BLaER1 treated with 17β-estradiol and CSF1 and Interleukin-3, amounts not matched to agents 10 nM and 100 nM (cell line): ENCODE measurements around the gene DNAJC22.
"Not testable (repeated sequence)": the region's sequence is repeated elsewhere in the genome, so short reads cannot be mapped to it uniquely, and the experiment has no call there.

Source experiments
- H3K27ac ChIP-seq, 11 experiments: shearing (Covaris generic); formaldehyde crosslinking; 2 replicates each; pipeline ENCODE4 v1.8.1; 2022
- H3K27me3 ChIP-seq, 11 experiments: shearing (Covaris generic); formaldehyde crosslinking; 2 replicates each; pipeline ENCODE4 v1.8.1; 2022
- H3K36me3 ChIP-seq, 11 experiments: shearing (Covaris generic); formaldehyde crosslinking; 2 replicates each; pipeline ENCODE4 v1.8.1; 2022
- H3K4me1 ChIP-seq, 10 experiments: shearing (Covaris generic); formaldehyde crosslinking; 2 replicates each; pipeline ENCODE4 v1.8.1; 2022
- H3K4me2 ChIP-seq, 11 experiments: shearing (Covaris generic); formaldehyde crosslinking; 2 replicates each; pipeline ENCODE4 v1.8.1; 2022
- H3K4me3 ChIP-seq, 10 experiments: shearing (Covaris generic); formaldehyde crosslinking; 2 replicates each; pipeline ENCODE4 v1.8.1; 2022
- H3K9ac ChIP-seq, 11 experiments: shearing (Covaris generic); formaldehyde crosslinking; 2 replicates each; pipeline ENCODE4 v1.8.1; 2022
- H3K9me3 ChIP-seq, 11 experiments: shearing (Covaris generic); formaldehyde crosslinking; replicated peaks in 1 of 11; 2 replicates each; pipeline ENCODE4 v1.8.1; 2022
- H4K20me1 ChIP-seq, 11 experiments: shearing (Covaris generic); formaldehyde crosslinking; 2 replicates each; pipeline ENCODE4 v1.8.1; 2022
- Cebpa-rat ChIP-seq, 11 experiments: shearing (Covaris generic); IDR thresholded peaks; 2 replicates each; pipeline ENCODE4 v1.8.1; 2022

Gene DNAJC22

DNA sequence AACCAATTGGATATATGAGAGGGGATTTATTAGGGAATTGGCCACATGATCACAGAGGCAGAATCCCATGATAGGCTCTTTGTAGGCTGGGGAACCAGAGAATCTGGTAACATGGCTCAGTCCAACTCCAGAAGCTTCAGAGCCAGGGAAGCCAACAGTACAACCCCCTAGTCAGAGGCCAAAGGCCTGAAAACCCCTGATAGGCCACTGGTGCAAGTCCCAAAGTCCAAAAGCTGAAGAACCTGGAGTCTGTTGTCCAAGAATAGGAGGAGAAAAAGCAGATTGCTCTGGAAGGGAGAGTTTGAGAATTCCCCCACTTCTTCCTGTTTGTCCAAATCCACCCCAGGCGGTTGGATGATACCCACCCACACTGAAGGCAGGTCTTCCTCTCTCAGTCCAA, 31.9 kb upstream of the DNAJC22 start:
- H3K27ac ChIP-seq = no peak overlapping the region
- H4K20me1 ChIP-seq = no peaks in the 10 kb centered on the region
- no peaks in the 10 kb centered on the region for H3K36me3 ChIP-seq
- no peak overlapping the region for H3K4me3 ChIP-seq
- no peaks in the 10 kb centered on the region for H3K9me3 ChIP-seq
- no peak for TF ChIP-seq Cebpa-rat (IDR thresholded peaks at IDR 0.05)
- H3K27me3 ChIP-seq = no peaks in the 10 kb centered on the region
- no peak overlapping the region for H3K9ac ChIP-seq
- no peak overlapping the region for H3K4me2 ChIP-seq
- H3K4me1 ChIP-seq = no peaks in the 10 kb centered on the region

DNA sequence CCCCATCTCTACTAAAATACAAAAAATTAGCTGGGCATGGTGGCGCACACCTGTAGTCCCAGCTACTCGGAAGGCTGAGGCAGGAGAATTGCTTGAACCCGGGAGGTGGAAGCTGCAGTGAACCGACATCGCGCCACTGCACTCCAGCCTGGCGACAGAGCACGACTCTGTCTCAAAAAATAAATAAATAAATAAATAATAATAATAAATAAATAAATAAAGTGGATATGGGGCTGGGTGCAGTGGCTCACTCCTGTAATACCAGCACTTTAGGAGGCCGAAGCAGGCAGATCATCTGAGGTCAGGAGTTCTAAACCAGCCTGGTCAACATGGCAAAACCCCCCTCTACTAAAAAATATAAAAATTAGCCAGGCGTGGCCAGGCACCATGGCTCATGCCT, 29.6 kb upstream of the DNAJC22 start:
- H3K4me3 ChIP-seq, H3K27me3 ChIP-seq, H3K4me2 ChIP-seq, H3K9ac ChIP-seq, H3K9me3 ChIP-seq, H3K4me1 ChIP-seq, H3K36me3 ChIP-seq, H4K20me1 ChIP-seq, H3K27ac ChIP-seq: not testable (repeated sequence)

DNA sequence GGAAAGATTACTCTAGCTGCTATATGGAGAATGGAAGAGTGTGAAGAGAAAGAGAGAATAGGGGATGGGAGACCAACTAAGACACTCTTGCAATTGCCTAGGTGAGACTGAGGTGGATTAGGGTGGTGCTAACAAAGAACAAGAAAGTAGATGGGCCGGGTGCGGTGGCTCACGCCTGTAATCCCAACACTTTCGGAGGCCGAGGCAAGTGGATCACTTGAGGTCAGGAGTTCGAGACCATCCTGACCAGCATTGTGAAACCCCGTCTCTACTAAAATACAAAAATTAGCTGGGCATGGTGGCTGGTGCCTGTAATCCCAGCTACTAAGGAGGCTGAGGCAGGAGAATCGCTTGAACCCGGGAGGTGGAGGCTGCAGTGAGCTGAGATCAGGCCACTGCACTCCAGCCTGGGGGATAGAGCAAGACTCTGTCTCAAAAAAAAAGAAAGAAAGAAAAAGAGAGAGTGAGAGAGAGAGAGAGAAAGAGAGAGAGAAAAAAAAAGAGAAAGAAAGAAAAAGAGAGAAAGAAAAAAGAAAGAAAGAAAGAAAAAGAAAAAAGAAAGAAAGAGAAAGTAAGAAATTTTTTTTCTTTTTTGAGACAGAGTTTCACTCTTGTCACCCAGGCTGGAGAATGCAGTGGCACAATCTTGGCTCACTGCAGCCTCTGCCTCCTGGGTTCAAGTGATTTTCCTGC, 26.1 kb upstream of the DNAJC22 start:
- H4K20me1 ChIP-seq, H3K4me3 ChIP-seq, H3K27ac ChIP-seq, H3K9me3 ChIP-seq, H3K9ac ChIP-seq, H3K4me2 ChIP-seq, H3K27me3 ChIP-seq: not testable (repeated sequence)
- Histone ChIP-seq H3K4me1 (peaks cover 17 to 26% (median 22%) of the 10 kb centered on the region in 10 experiments), H3K36me3 (peaks cover 0 to 17% (median 9%) of the 10 kb centered on the region in 11 experiments; a peak in 16 of 22 replicates)

DNA sequence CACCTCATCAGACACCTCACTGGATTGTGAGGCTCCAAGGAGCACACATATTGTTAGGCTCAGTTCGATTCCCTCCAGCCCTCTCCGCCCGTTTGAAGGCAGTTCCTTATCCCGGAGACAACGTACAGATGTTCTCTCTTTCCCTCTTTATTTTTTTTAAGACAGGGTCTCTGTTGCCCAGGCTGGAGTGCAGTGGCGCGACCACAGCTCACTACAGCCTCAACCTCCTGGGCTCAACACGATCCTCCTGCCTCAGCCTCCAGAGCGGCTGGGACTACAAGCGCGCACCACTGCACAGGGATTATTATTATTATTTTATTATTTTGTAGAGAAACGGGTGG, 24.4 kb upstream of the DNAJC22 start:
- no peaks in the 10 kb centered on the region for H3K9me3 ChIP-seq
- H3K4me1 ChIP-seq = peaks cover 17 to 27% (median 22%) of the 10 kb centered on the region in 10 experiments
- peak overlapping the region; percentile 62 to 85 (median 76) for H3K4me3 ChIP-seq
- H3K36me3 ChIP-seq = peaks cover 0 to 35% (median 26%) of the 10 kb centered on the region in 11 experiments; a peak in 18 of 22 replicates
- peak overlapping the region; percentile 57 to 92 (median 76) for H3K4me2 ChIP-seq
- H3K9ac ChIP-seq = peak overlapping the region; percentile 79 to 92 (median 86)
- peaks cover 0 to 10% (median 0%) of the 10 kb centered on the region in 11 experiments; a peak in 3 of 22 replicates for H4K20me1 ChIP-seq
- no peak for TF ChIP-seq Cebpa-rat (IDR thresholded peaks at IDR 0.05)
- H3K27me3 ChIP-seq = no peaks in the 10 kb centered on the region
- H3K27ac ChIP-seq = peak overlapping the region; percentile 39 to 89 (median 75); a peak in 20 of 22 replicates

DNA sequence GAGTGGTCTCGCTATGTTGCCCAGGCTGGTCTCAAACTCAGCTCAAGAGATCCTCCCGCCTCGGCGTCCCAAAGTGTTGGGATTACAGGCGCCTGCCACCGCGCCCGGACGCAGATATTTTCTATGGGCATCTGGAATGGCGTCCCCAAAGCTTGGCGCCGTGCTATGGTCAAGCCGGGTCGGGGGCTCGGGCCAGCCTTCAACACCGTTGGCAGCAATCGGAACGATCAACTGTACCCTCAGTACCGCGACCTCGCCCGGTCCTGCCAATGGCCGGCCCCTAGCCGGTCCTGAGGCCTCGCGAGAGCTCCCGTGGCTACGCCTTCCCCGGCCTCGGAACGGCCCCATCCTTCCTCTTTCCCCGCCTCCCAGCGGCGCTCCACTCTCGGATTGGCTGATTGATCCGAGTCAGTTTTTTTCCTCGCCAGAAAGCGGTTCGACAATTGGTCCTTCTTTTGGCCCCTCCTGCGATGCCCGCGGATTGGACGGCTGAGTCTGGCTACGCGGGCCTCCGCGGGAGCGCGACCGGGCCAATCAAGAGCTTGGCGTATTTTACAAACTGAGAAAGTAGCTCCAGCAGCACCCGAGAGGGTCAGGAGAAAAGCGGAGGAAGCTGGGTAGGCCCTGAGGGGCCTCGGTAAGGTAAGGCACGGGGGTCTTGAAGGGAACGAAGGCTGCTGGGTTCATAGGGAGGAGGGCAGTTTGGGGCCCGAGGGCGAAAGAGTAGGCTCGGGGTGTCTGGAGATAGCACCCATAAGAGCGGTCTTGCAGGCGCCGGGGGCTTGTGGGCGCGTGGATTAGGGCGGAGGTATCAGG, 23.8 kb upstream of the DNAJC22 start, which contains the start of gene TROAP:
TSS of gene TROAP (plus strand) at position 548 of the 816 bp plus-strand sequence. CDS start 354 bp downstream, outside the sequence.
- Histone ChIP-seq H3K4me1 (peaks cover 17 to 27% (median 22%) of the 10 kb centered on the region in 10 experiments), H3K27ac (peak within 1 kb of the TSS; percentile 39 to 91 (median 81); a peak in 20 of 22 replicates), H3K4me2 (peak within 1 kb of the TSS; percentile 90 to 99 (median 96)), H3K4me3 (peak within 1 kb of the TSS; percentile 62 to 85 (median 76)), H3K9ac (peak within 1 kb of the TSS; percentile 79 to 92 (median 86)), H3K36me3 (peaks cover 0 to 41% (median 32%) of the 10 kb centered on the region in 11 experiments; a peak in 19 of 22 replicates), H3K27me3 (no peaks in the 10 kb centered on the region), H4K20me1 (peaks cover 0 to 10% (median 0%) of the 10 kb centered on the region in 11 experiments; a peak in 3 of 22 replicates), H3K9me3 (no peaks in the 10 kb centered on the region)
- no peak for TF ChIP-seq Cebpa-rat (IDR thresholded peaks at IDR 0.05)

DNA sequence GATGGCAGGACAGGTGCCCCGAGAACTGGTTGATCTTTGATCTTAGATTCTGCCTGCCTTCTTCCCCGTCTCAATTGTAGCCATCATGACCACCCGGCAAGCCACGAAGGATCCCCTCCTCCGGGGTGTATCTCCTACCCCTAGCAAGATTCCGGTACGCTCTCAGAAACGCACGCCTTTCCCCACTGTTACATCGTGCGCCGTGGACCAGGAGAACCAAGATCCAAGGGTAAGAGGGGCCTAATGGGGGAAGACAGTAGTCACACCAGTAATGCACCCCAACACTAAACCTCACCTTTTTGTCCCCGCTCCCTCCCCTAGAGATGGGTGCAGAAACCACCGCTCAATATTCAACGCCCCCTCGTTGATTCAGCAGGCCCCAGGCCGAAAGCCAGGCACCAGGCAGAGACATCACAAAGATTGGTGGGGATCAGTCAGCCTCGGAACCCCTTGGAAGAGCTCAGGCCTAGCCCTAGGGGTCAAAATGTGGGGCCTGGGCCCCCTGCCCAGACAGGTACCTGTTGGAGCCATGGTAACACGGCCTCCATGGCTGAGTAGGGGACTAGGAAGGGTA, 23.1 kb upstream of the DNAJC22 start:
- peak overlapping the region; percentile 69 to 92 (median 86) for H3K9ac ChIP-seq
- H3K36me3 ChIP-seq = peaks cover 0 to 48% (median 39%) of the 10 kb centered on the region in 11 experiments; a peak in 19 of 22 replicates
- H3K27ac ChIP-seq = peak overlapping the region in 10 of 11 experiments; percentile 32 to 91 (median 82); a peak in 18 of 22 replicates
- peak overlapping the region; percentile 90 to 99 (median 96) for H3K4me2 ChIP-seq
- peaks cover 0 to 11% (median 0%) of the 10 kb centered on the region in 11 experiments; a peak in 3 of 22 replicates for H4K20me1 ChIP-seq
- no peak for TF ChIP-seq Cebpa-rat (IDR thresholded peaks at IDR 0.05)
- peaks cover 17 to 27% (median 22%) of the 10 kb centered on the region in 10 experiments for H3K4me1 ChIP-seq
- H3K9me3 ChIP-seq = no peaks in the 10 kb centered on the region
- H3K4me3 ChIP-seq = peak overlapping the region; percentile 62 to 85 (median 76)
- no peaks in the 10 kb centered on the region for H3K27me3 ChIP-seq

DNA sequence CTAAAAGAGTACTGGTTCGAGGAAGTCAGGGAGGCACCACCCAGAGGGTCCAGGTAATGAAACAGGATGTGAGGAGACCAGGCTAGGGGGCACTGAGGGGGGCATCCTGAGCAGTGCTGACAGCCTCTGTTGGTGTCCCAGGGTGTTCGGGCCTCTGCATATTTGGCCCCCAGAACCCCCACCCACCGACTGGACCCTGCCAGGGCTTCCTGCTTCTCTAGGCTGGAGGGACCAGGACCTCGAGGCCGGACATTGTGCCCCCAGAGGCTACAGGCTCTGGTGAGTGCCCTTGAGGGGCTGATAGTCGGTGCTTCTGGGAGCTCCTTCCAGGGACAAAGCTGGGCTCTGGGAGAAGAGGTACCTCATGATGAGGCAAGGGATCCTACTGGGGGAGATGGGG, 21.1 kb upstream of the DNAJC22 start:
- H3K4me3 ChIP-seq = no peak overlapping the region
- peak overlapping the region in 7 of 11 experiments; percentile 1 to 31 (median 19); a peak in 4 of 22 replicates for H3K9ac ChIP-seq
- H3K4me2 ChIP-seq = no peak overlapping the region
- peaks cover under 1 to 11% (median 7%) of the 10 kb centered on the region in 11 experiments; a peak in 17 of 22 replicates for H3K27me3 ChIP-seq
- no peak for TF ChIP-seq Cebpa-rat (IDR thresholded peaks at IDR 0.05)
- H3K4me1 ChIP-seq = peaks cover 17 to 27% (median 22%) of the 10 kb centered on the region in 10 experiments
- peaks cover 5 to 67% (median 59%) of the 10 kb centered on the region in 11 experiments; a peak in 19 of 22 replicates for H3K36me3 ChIP-seq
- no peaks in the 10 kb centered on the region for H3K9me3 ChIP-seq
- H4K20me1 ChIP-seq = peaks cover 0 to 30% (median 10%) of the 10 kb centered on the region in 11 experiments; a peak in 12 of 22 replicates
- H3K27ac ChIP-seq = 0 out of 22 replicates have a peak overlapping the region, but pooled peaks of 1 of the 11 experiments have one; percentile 17

DNA sequence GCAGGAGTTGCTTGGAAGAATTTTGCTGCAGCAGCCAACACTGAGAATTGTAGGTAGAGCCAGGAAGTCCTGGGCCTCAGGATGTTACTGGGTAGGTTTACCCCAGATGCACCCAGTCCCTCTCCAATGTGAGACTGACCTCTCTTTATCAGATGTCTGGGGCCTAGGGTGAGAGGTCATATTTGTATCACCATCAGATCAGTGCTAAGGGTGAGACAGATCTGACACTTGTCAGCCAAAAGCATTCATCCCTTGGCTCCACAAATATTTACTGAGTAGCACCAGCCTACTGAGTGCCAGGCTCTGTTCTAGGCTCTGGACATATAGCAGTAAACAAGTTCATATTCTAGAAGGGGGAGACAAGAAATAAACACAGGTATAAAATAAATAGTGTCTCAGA, 19.3 kb upstream of the DNAJC22 start:
- Histone ChIP-seq H3K4me1 (peaks cover 13 to 19% (median 16%) of the 10 kb centered on the region in 10 experiments), H3K4me3 (no peak overlapping the region), H3K27ac (no peak overlapping the region), H3K9ac (peak overlapping the region in 3 of 11 experiments; percentile 1 to 37 (median 22); a peak in 1 of 22 replicates), H3K4me2 (no peak overlapping the region), H3K9me3 (no peaks in the 10 kb centered on the region), H4K20me1 (peaks cover 0 to 48% (median 27%) of the 10 kb centered on the region in 11 experiments; a peak in 16 of 22 replicates), H3K36me3 (peaks cover 5 to 80% (median 71%) of the 10 kb centered on the region in 11 experiments; a peak in 19 of 22 replicates), H3K27me3 (peaks cover 18 to 29% (median 25%) of the 10 kb centered on the region in 11 experiments)
- no peak for TF ChIP-seq Cebpa-rat (IDR thresholded peaks at IDR 0.05)
